Thyroid gland (tissue), 4 donors: ENCODE measurements around the gene SHF.

ENCODE experiments used
- CTCF ChIP-seq, 6 experiments: fragments of 200-600 bp in 3 of 6; fragments of 450-650 bp in 3 of 6; sonication (generic) in 3 of 6; IDR thresholded peaks; one replicate each; pipeline ENCODE4 v1.5.1; 2016 to 2019; ENCODE audit warnings: antibody characterized with exemption in 6 of 6, mild to moderate bottlenecking in 2 of 6, inconsistent platforms in 1 of 6, moderate library complexity in 1 of 6
- POLR2A ChIP-seq, 2 donors: fragments of 450-650 bp; IDR thresholded peaks; one replicate each; pipeline ENCODE4 v1.6.1; 2017; ENCODE audit warnings: antibody characterized with exemption in 2 of 2, mild to moderate bottlenecking in 2 of 2, moderate library complexity in 1 of 2

DNA sequence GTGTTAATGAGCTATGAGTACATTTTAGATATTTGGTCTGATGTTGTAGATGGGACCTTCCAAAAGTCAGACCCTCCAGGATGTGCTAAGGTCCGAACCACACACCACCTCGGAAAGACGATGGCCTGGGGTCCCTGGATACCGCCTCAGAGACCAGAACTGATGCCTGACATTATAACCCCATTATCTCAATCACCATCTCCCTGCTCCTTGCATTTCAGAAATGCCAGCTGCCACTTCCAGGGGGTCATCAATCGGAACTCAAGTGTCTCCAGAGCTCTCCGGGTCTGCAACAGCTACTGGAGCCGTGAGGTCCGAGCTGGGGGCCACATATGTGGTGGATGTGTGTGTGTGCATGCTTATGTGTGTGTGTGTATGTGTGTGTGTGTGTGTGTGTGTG, 50.1 kb downstream of the SHF start:
- TF ChIP-seq POLR2A (IDR thresholded peaks at IDR 0.05) (no peak), CTCF (IDR thresholded peaks at IDR 0.05) (no peak)
